Hindlimb muscle (tissue), 1 donor: Measurements from ENCODE around the gene TAGLN3. TPM values are rescaled to one million over a fixed set of nuclear protein-coding genes. Genes with fewer than 3 reads are reported as not detected.

Experiments
- DNase-seq: peaks from one replicate; pipeline ENCODE4 v3.0.0-alpha.2; 2013
- polyA plus RNA-seq: library from polyadenylated mRNA; unstranded; fragments of 120-200 nt; gene quantifications from one replicate; pipeline ENCODE4 v1.2.1, GENCODE V29; 2013; ENCODE audit not compliant: insufficient read length

The TAGLN3 gene
- polyA plus RNA-seq, 1 donor, result 3.7 TPM

DNA sequence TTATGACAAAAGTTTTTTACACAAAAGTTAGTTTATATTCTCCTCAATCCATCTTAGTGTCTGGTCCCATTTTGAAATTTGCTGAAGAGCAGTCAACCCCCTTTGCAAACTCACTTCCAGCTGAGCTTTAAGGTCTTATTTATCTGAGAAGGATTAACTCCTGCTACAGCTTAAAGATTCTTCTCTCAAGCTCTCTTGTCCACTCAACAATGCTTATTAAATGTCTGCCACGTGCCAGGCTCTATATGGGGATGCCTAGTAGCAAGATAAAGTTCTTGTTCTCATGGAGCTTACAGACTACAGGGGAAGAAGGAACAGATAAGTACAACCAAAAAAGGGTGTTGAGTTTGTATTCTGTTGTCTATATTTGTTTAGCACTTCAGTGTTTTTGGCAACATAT, 54.5 kb downstream of the TAGLN3 start:
- DNase-seq, result no peak

- no peak for DNase-seq
These were observed 57.8 kb downstream of the TAGLN3 start for GRCh38 chr3:112056451-112056929.

DNA sequence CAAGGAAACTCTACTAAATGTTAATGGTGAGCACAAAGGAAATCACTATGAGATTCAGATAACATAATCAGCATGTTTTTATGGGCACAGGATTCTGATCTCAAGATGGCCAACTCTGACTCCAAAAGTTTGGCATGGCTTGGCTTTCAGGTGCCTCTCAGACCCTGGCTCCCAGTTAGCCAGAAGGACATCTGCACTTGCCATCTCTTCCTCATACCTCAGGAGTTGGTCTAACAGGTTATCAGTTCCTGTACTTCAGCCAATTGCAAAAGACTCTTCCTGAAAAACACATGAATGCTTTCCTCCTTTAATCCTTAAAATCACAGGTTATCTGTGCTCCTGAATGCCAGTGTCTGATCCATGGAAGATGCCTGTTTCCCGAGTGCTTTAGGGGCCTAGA, 60.8 kb downstream of the TAGLN3 start:
- DNase-seq, result no peak

DNA sequence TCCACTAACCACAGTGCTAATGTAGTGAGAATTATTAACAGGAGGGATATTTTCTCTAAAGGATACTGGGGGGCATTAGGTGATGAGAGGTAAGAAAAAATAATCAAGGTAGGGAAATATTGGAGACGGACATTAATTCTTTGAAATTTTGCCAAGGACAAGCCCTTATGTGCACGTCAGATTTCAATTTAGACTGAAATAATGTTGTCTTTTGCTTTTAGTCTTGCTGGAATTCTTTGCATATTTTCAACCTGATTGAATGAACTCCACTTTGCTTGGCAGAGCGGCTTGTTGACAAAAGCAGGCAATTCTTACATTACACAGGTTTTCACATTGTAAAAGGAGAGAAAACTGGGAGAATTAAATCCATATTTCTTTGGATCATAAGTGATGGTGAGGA, 62.4 kb downstream of the TAGLN3 start:
- no peak for DNase-seq

Other genes starting within 250 kb of the TAGLN3 start
- gene PHLDB2, start 139.7 kb upstream of the TAGLN3 start, polyA plus RNA-seq, result 50.5 TPM
- 23.3 TPM for gene ABHD10, start 19.9 kb upstream of the TAGLN3 start, polyA plus RNA-seq
- not detected for gene TMPRSS7, start 35.8 kb downstream of the TAGLN3 start, polyA plus RNA-seq
- 3.0 TPM for gene C3orf52, start 87.5 kb downstream of the TAGLN3 start, polyA plus RNA-seq
- gene GCSAM, start 134.3 kb downstream of the TAGLN3 start, polyA plus RNA-seq, result 0.80 TPM